KOPT-K1 (cell line): ENCODE measurements around the gene PRKCD.

Source experiments
- H3K27ac ChIP-seq: fragments of 200-600 bp; sonication (generic); 2 replicates; pipeline ENCODE4 v1.5.1; 2016; ENCODE audit warnings: antibody characterized with exemption, mild to moderate bottlenecking, low read depth, low read length; ENCODE audit not compliant: poor library complexity, severe bottlenecking
- H3K36me3 ChIP-seq: fragments of 200-600 bp; sonication (generic); 2 replicates; pipeline ENCODE4 v1.5.1; 2017; ENCODE audit warnings: antibody characterized with exemption, mild to moderate bottlenecking, low read length, moderate library complexity; ENCODE audit not compliant: insufficient read depth
- H3K9me3 ChIP-seq: fragments of 200-600 bp; sonication (generic); 2 replicates; pipeline ENCODE4 v1.5.1; 2017; ENCODE audit warnings: antibody characterized with exemption, low read length, mild to moderate bottlenecking; ENCODE audit not compliant: insufficient read depth, poor library complexity, severe bottlenecking

Gene PRKCD

GRCh38 chr3:53229606-53230005, 68.6 kb downstream of the PRKCD start:
- H3K27ac ChIP-seq = no peak overlapping the region

DNA sequence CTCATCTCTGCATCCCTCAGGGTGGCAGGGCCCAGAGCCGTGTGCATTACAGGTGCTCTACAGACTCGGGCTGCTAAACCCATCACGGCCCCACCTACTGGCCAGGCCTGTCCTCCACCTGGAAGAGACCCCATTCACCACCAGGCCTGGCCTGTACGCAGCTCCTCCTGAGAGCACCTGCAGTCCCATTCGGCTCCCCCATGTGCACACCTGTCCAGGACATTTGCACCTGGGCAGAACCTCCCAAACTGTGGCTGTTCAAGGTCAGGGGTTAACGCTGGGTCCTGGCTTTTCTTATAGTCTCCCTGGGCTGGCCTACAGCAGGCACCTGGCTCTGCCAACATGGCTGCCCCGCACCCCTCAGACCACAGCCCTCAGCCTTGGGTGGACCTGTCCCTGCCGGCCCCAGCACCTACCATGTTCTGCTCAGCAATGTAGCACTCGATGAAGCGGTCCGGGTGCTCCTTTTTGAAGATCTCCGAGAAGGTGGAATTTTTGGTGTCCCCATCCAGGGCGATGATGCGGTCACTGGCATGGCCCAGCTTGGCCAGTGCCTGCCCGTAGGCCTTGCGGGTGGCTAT, 69.1 kb downstream of the PRKCD start:
- peaks cover 100% of the 10 kb centered on the region for H3K36me3 ChIP-seq
- no peaks in the 10 kb centered on the region for H3K9me3 ChIP-seq
- no peak overlapping the region for H3K27ac ChIP-seq

More at GRCh38 chr3:53229606-53230005, 68.6 kb downstream of the PRKCD start:
- H3K9me3 ChIP-seq = no peaks in the 10 kb centered on the region
- H3K36me3 ChIP-seq = peaks cover 100% of the 10 kb centered on the region

GRCh38 chr3:53230789-53231188, 69.8 kb downstream of the PRKCD start:
- Histone ChIP-seq H3K36me3 (peaks cover 100% of the 10 kb centered on the region), H3K9me3 (no peaks in the 10 kb centered on the region), H3K27ac (no peak overlapping the region)

GRCh38 chr3:53231532-53232511, 70.8 kb downstream of the PRKCD start:
- Histone ChIP-seq H3K36me3 (peaks cover 100% of the 10 kb centered on the region), H3K9me3 (no peaks in the 10 kb centered on the region), H3K27ac (no peak overlapping the region)

DNA sequence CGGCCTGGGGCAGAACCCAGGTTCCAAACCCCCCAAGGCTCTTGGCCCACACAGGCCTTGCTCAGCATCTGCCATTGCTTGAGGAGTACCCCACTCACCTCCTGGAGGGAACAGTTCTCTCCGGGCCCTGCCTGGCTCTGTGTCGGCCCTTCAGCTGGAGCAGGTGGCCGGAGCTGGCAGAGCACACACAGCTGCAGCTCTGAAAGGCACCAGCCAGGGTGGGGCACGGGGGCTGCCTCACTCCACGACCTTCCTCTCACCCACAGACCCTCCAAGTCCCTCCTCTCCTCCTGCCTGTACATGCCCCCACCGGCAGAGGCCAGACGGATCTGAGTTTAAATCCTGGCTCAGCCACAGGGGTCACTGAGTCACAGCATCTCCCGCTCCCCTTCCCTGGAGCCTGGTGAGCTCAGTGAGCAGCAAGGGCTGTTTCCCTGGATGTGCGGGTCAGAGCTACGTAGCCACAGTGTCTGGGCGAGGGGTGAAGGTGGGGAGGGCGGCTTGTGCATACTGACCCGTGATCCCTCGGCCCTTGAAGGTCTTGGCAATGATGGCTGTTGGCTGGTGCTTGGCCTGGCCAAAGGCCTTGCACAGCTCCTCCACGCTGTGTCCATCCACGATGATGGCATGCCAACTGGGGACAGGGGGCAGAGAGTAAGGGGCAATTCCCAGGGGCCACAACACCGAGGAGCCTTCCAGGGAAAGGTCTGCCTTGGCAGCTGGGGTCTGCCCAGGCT, 71.8 kb downstream of the PRKCD start:
- Histone ChIP-seq H3K9me3 (no peaks in the 10 kb centered on the region), H3K36me3 (peaks cover 100% of the 10 kb centered on the region), H3K27ac (no peak overlapping the region)

GRCh38 chr3:53234130-53234840, 73.3 kb downstream of the PRKCD start:
- Histone ChIP-seq H3K36me3 (peaks cover 100% of the 10 kb centered on the region), H3K9me3 (no peaks in the 10 kb centered on the region), H3K27ac (no peak overlapping the region)

DNA sequence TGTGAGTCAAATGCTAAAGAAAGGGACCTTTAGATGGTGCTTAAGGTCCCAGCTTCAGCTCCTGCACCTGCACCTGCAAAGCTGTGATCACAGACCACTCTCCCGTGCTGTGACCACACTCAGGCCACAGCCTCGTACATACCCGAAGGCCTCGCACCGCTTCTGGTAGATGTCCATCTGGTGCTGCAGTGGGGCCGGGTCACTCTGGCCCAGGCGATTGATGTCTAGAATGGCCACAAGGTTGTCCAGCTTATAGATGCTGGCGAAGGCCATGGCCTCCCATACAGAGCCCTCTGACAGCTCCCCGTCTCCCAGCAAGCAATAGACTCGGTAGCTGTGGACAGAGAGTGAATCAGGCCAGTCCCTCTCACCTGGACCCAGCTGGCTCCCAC, 73.8 kb downstream of the PRKCD start:
- Histone ChIP-seq H3K27ac (no peak overlapping the region), H3K9me3 (no peaks in the 10 kb centered on the region), H3K36me3 (peaks cover 100% of the 10 kb centered on the region)

- Histone ChIP-seq H3K9me3 (no peaks in the 10 kb centered on the region), H3K27ac (no peak overlapping the region), H3K36me3 (peaks cover 100% of the 10 kb centered on the region)
Observed at GRCh38 chr3:53235545-53235944, 74.5 kb downstream of the PRKCD start.

DNA sequence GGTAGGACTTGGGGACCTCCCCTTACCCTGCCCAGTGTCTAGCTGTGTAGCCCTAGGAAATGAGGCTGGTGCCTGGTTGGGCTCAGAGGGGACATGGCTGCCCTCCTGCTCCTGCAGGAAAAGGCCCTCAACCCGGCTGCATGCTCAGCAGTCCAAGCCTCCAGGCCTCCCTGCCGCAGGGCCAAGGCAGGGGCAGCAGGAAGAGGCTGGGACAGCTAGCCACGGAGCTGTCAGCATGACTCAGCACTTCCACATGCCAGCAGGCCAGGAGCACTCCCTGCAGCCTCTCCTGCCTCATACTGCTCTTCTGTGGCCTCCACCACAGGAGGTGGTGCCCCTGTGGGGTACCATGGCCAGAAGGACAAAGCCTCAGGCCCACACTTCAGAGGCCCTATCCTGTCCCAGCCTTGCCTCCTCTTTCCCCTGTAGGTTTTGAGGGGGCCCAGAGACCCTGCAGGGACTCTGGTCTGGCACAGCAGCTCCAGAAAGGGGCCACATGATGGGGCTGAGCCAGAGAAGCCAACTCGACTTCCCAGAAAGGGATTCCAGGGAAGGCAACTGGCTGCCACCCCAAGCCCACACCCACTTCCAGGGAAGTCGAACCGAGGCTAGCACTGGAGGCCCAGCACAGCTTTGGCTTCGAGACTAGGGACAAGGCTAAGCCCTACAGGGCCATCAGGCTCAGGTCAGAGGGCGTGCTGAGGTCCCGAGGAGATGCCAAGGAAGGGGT, 75.3 kb downstream of the PRKCD start:
- H3K36me3 ChIP-seq = peaks cover 100% of the 10 kb centered on the region
- no peaks in the 10 kb centered on the region for H3K9me3 ChIP-seq
- H3K27ac ChIP-seq = peak overlapping the region; percentile 29

DNA sequence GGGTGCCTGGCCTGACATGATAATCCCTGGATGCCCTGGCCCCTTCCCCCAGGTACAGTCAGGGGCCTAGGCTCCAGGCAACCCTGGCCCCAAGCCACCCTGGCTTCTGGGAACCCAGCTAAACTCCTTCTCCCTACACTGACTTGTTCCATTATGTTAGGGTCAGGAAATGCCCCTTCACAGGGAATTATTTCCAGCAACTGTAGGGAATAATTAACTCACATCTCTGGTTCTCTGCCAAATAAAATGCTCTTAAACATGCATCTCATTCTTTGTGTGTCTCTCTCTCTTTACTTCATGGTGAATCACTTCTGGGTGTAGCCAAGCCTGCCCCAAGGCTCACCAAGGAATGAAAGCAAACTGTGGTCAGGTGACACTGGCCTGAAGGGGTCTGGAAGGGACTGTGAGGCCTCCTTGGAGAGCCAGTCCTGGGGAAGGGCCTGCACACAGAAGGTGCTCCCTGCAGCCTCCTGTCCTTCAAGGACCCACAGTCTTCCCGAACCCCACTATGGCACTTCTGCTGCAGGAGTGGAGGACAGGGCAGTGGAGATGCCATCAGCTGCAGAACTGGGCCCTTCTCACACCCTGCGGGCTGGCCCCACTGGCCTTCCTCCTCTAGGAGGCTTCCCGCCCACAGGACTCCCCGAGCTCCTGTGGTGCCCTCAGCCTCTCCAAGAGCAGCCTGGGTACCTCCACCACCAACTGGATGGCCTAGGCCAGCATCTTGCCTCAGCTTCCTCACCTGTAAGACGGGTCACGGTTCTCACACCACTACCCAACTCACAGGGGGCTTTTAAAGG, 77.2 kb downstream of the PRKCD start:
- H3K36me3 ChIP-seq = peaks cover 100% of the 10 kb centered on the region
- no peaks in the 10 kb centered on the region for H3K9me3 ChIP-seq
- no peak overlapping the region for H3K27ac ChIP-seq

DNA sequence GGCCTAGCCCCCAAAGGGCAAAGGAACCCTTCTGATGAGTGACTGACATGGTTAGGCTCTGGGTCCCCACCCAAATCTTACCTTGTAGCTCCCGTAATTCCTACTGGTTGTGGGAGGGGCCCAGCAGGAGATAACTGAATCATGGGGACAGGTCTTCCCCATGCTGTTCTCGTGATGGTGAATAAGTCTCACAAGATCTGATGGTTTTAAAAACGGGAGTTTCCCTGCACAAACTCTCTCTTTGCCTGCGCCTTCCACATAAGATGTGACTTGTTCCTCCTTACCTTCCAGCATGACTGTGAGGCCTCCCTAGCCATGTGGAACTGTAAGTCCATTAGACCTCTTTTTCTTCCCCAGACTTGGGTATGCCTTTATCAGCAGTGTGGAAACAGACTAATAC, 77.9 kb downstream of the PRKCD start:
- Histone ChIP-seq H3K36me3 (peaks cover 100% of the 10 kb centered on the region), H3K9me3 (no peaks in the 10 kb centered on the region), H3K27ac (no peak overlapping the region)

- peaks cover 100% of the 10 kb centered on the region for H3K36me3 ChIP-seq
- H3K9me3 ChIP-seq = no peaks in the 10 kb centered on the region
- no peak overlapping the region for H3K27ac ChIP-seq
Observed at GRCh38 chr3:53239800-53240199, 78.8 kb downstream of the PRKCD start.

- Histone ChIP-seq H3K27ac (no peak overlapping the region), H3K36me3 (peaks cover 92% of the 10 kb centered on the region), H3K9me3 (no peaks in the 10 kb centered on the region)
Observed at GRCh38 chr3:53240989-53241972, 80.3 kb downstream of the PRKCD start.
